Glutamatergic neuron (in vitro differentiated cells): ENCODE data around the gene BICRAL. TPM values are rescaled to one million over a fixed set of nuclear protein-coding genes. Genes with fewer than 3 reads are reported as not detected.

Source experiments
- DNase-seq: peaks from one replicate; pipeline ENCODE4 v3.0.0; 2022
- H3K27ac Mint-ChIP-seq: one replicate; pipeline ENCODE4 v1.8.0; 2020; ENCODE audit warnings: mild to moderate bottlenecking, mixed read lengths, inconsistent platforms; ENCODE audit not compliant: unreplicated experiment
- H3K27me3 Mint-ChIP-seq: one replicate; pipeline ENCODE4 v1.8.0; 2020; ENCODE audit warnings: mild to moderate bottlenecking, moderate library complexity, mixed read lengths, inconsistent platforms; ENCODE audit not compliant: unreplicated experiment
- H3K36me3 Mint-ChIP-seq: one replicate; pipeline ENCODE4 v1.8.0; 2020; ENCODE audit warnings: mild to moderate bottlenecking, mixed read lengths, inconsistent platforms; ENCODE audit not compliant: unreplicated experiment
- H3K4me1 Mint-ChIP-seq: one replicate; pipeline ENCODE4 v1.8.0; 2020; ENCODE audit warnings: mild to moderate bottlenecking, low read depth, mixed read lengths, inconsistent platforms; ENCODE audit not compliant: unreplicated experiment
- H3K4me3 Mint-ChIP-seq: one replicate; pipeline ENCODE4 v1.8.0; 2020; ENCODE audit warnings: mild to moderate bottlenecking, mixed read lengths, inconsistent platforms; ENCODE audit not compliant: unreplicated experiment
- H3K9me3 Mint-ChIP-seq: one replicate; pipeline ENCODE4 v1.8.0; 2020; ENCODE audit warnings: mild to moderate bottlenecking, moderate library complexity, mixed read lengths, inconsistent platforms; ENCODE audit not compliant: unreplicated experiment
- CTCF ChIP-seq: fragments of 200-600 bp; sonication (generic); IDR thresholded peaks from one replicate; pipeline ENCODE4 v1.5.0; 2021; ENCODE audit not compliant: partially characterized antibody, unreplicated experiment
- total RNA-seq: library from RNA; stranded (reverse); fragmentation: NEBNext Ultra II Directional; extraction: Animal tissue kit (Norgen Biotek cat#: 25700); gene quantifications from one replicate; pipeline ENCODE4 v1.2.1, GENCODE V29; 2021; ENCODE audit not compliant: unreplicated experiment

Gene BICRAL
- total RNA-seq, 1 donor from 2014 or later: 11.0 TPM

GRCh38 chr6:42758756-42759430 lies 23.0 kb upstream of the BICRAL start:
- Mint-ChIP-seq H3K27me3 (no peaks in the 10 kb centered on the region), H3K27ac (no peak overlapping the region), H3K36me3 (no peaks in the 10 kb centered on the region), H3K4me1 (peaks cover 8% of the 10 kb centered on the region), H3K4me3 (no peak overlapping the region), H3K9me3 (no peaks in the 10 kb centered on the region)
- TF ChIP-seq CTCF: no peak
- DNase-seq: no peak

- no peaks in the 10 kb centered on the region for H3K9me3 Mint-ChIP-seq
- no peak for DNase-seq
- no peak for TF ChIP-seq CTCF
- H3K4me3 Mint-ChIP-seq: peak overlapping the region; percentile 15
- H3K36me3 Mint-ChIP-seq: no peaks in the 10 kb centered on the region
- H3K27ac Mint-ChIP-seq: no peak overlapping the region
- H3K27me3 Mint-ChIP-seq: no peaks in the 10 kb centered on the region
- peaks cover 5% of the 10 kb centered on the region for H3K4me1 Mint-ChIP-seq
These were observed 20.4 kb upstream of the BICRAL start for GRCh38 chr6:42761287-42762067.

- no peak for DNase-seq
- Mint-ChIP-seq H3K4me3 (no peak overlapping the region), H3K27me3 (peaks cover 2% of the 10 kb centered on the region), H3K27ac (no peak overlapping the region), H3K36me3 (no peaks in the 10 kb centered on the region), H3K9me3 (no peaks in the 10 kb centered on the region), H3K4me1 (peaks cover 5% of the 10 kb centered on the region)
- TF ChIP-seq CTCF: no peak
These were observed 19.4 kb upstream of the BICRAL start for GRCh38 chr6:42762426-42762859.

- Mint-ChIP-seq H3K27ac (no peak overlapping the region), H3K4me1 (peaks cover 5% of the 10 kb centered on the region), H3K9me3 (no peaks in the 10 kb centered on the region), H3K4me3 (no peak overlapping the region), H3K27me3 (peaks cover 2% of the 10 kb centered on the region), H3K36me3 (no peaks in the 10 kb centered on the region)
- DNase-seq: no peak
- TF ChIP-seq CTCF: no peak
These were observed 18.9 kb upstream of the BICRAL start for GRCh38 chr6:42762950-42763349.

GRCh38 chr6:42764911-42765648 lies 16.8 kb upstream of the BICRAL start:
- H3K27me3 Mint-ChIP-seq: peaks cover 2% of the 10 kb centered on the region
- no peak for DNase-seq
- TF ChIP-seq CTCF: no peak
- no peaks in the 10 kb centered on the region for H3K9me3 Mint-ChIP-seq
- no peaks in the 10 kb centered on the region for H3K36me3 Mint-ChIP-seq
- peaks cover 8% of the 10 kb centered on the region for H3K4me1 Mint-ChIP-seq
- H3K4me3 Mint-ChIP-seq: no peak overlapping the region
- H3K27ac Mint-ChIP-seq: no peak overlapping the region
